BJ (cell line): ENCODE results near the gene TLE7. TPM values are rescaled to one million over a fixed set of nuclear protein-coding genes. Genes with fewer than 3 reads are reported as not detected.

Experiments used
- CTCF ChIA-PET: fragments of 350-600 bp; formaldehyde crosslinking; extraction: SDS; loops from one replicate; lab custom pipeline; 2021; ENCODE audit warnings: antibody characterized with exemption, inconsistent platforms; lab: Yijun Ruan, JAX
- POLR2A ChIA-PET: fragments of 300-600 bp; sonication (Branson Sonifier 250); formaldehyde crosslinking; extraction: SDS; loops from one replicate; lab custom pipeline; 2021; ENCODE audit warnings: antibody characterized with exemption; lab: Charles Lee
- DNase-seq: peaks from one replicate; pipeline ENCODE4 v3.0.0-alpha.2; 2011; ENCODE audit warnings: low read depth
- H3K27me3 ChIP-seq: 2 replicates; pipeline ENCODE4 v1.6.0; 2011; ENCODE audit warnings: low read length; ENCODE audit not compliant: control insufficient read depth, insufficient read depth
- H3K36me3 ChIP-seq: 2 replicates; pipeline ENCODE4 v1.5.1; 2011; ENCODE audit warnings: low read length; ENCODE audit not compliant: control insufficient read depth, insufficient read depth
- H3K4me3 ChIP-seq: 2 replicates; pipeline ENCODE4 v1.5.1; 2011; ENCODE audit warnings: low read depth, mild to moderate bottlenecking, control low read depth, low read length
- CTCF ChIP-seq: IDR thresholded peaks from 2 replicates; pipeline ENCODE4 v1.5.1; 2011; ENCODE audit warnings: low read depth, mild to moderate bottlenecking, control low read depth, inconsistent platforms, low read length, moderate library complexity; ENCODE audit not compliant: insufficient read depth
- polyA plus RNA-seq: library from polyadenylated mRNA; depleted of rRNA; stranded (reverse); fragments of >200 nt; gene quantifications from 2 replicates; pipeline ENCODE4 v1.2.3, GENCODE V29; 2011

The TLE7 gene
- polyA plus RNA-seq, 1 experiment: not detected

- no peak for DNase-seq
- TF ChIP-seq CTCF: no peak
- ChIA-PET POLR2A (interaction anchor here (1.2 to 1.3 kb wide), 2 partner anchors 10 to 14 kb away, joined by 5 to 9 read pairs; no protein-coding TSS in a partner anchor), CTCF (interaction anchor here (0.6 to 1.2 kb wide), 2 partner anchors 14 to 35 kb away, joined by 4 read pairs; no protein-coding TSS in a partner anchor)
- Histone ChIP-seq H3K4me3 (no peak overlapping the region), H3K27me3 (no peaks in the 10 kb centered on the region), H3K36me3 (peaks cover 4% of the 10 kb centered on the region; the same call in 1 of the 2 replicates)
These were observed 32.0 kb upstream of the TLE7 start for GRCh38 chr16:71473891-71474290.

- ChIA-PET POLR2A (no interaction called here), CTCF (interaction anchor here (1.8 kb wide), 1 partner anchor 12 kb away, joined by 4 read pairs; no protein-coding TSS in a partner anchor)
- H3K36me3 ChIP-seq: peaks cover 4% of the 10 kb centered on the region; the same call in 1 of the 2 replicates
- H3K4me3 ChIP-seq: no peak overlapping the region
- no peak for DNase-seq
- TF ChIP-seq CTCF: no peak
- H3K27me3 ChIP-seq: no peaks in the 10 kb centered on the region
These were observed 31.1 kb upstream of the TLE7 start for GRCh38 chr16:71472931-71473330.

GRCh38 chr16:71472051-71472450 is 30.2 kb upstream of the TLE7 start:
- CTCF ChIA-PET: interaction anchor here (1.8 kb wide), 1 partner anchor 12 kb away, joined by 4 read pairs; no protein-coding TSS in a partner anchor
- no peak for DNase-seq
- POLR2A ChIA-PET: no interaction called here

GRCh38 chr16:71467810-71468209 is 26.0 kb upstream of the TLE7 start:
- no peaks in the 10 kb centered on the region for H3K36me3 ChIP-seq
- no peaks in the 10 kb centered on the region for H3K27me3 ChIP-seq
- no peak for DNase-seq
- H3K4me3 ChIP-seq: no peak overlapping the region
- CTCF ChIA-PET: no interaction called here
- no peak for TF ChIP-seq CTCF
- POLR2A ChIA-PET: no interaction called here

More at GRCh38 chr16:71472051-71472450, 30.2 kb upstream of the TLE7 start:
- Histone ChIP-seq H3K4me3 (no peak overlapping the region), H3K27me3 (no peaks in the 10 kb centered on the region), H3K36me3 (peaks cover 2% of the 10 kb centered on the region; the same call in 1 of the 2 replicates)
- no peak for TF ChIP-seq CTCF

GRCh38 chr16:71464231-71464630 is 22.4 kb upstream of the TLE7 start:
- no peak for DNase-seq
- Histone ChIP-seq H3K4me3 (no peak overlapping the region), H3K27me3 (no peaks in the 10 kb centered on the region), H3K36me3 (no peaks in the 10 kb centered on the region)
- CTCF ChIA-PET: interaction anchor here (1.4 kb wide), 1 partner anchor 11 kb away, joined by 5 read pairs; no protein-coding TSS in a partner anchor
- POLR2A ChIA-PET: no interaction called here
- TF ChIP-seq CTCF: no peak
